ENCODE data around the gene TMEM135.
"Not testable (repeated sequence)": the region's sequence is repeated elsewhere in the genome, so short reads cannot be mapped to it uniquely, and the experiment has no call there.

Gene TMEM135

DNA sequence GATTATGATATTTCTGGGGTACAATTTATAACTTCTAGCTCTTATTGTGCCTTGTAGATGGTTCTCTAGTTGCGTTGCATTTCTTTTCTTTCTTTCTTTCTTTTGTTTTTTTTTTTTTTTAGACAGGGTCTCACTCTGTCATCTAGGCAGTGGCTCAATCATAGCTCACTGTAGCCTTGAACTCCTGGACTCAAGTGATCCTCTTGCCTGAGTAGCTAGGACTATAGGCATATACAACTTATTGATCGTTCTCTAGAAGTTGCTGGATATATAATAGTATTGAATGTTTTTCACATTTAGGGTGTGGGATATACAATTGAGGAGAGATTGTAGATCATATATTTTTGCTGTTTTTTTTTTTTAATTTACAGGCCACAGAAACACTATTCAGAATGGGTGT, 119.2 kb downstream of the TMEM135 start:
- Histone ChIP-seq H2AK5ac (ENCODE audit: low read length, severe bottlenecking) (no peak overlapping the region), H4K91ac (ENCODE audit: low read length) (no peak overlapping the region), H3K9me3 (ENCODE audit: control insufficient read depth, low read length) (no peaks in the 10 kb centered on the region), H3K14ac (ENCODE audit: low read length in 2 of 2) (no peak overlapping the region), H2BK12ac (ENCODE audit: low read length in 2 of 2) (no peak overlapping the region), H2BK5ac (ENCODE audit: low read depth, low read length, poor library complexity, severe bottlenecking) (no peak overlapping the region), H3K36me3 (ENCODE audit: control insufficient read depth in 1 of 2, insufficient read depth in 2 of 2, low read depth in 1 of 2, low read length in 2 of 2) (no peaks in the 10 kb centered on the region), H3K79me1 (replicated peaks; ENCODE audit: low read length, poor library complexity, severe bottlenecking) (peaks cover 7% of the 10 kb centered on the region), H3K9ac (ENCODE audit: low read length) (no peak overlapping the region), H2AFZ (ENCODE audit: low read depth, low read length) (no peak overlapping the region), H4K8ac (ENCODE audit: low read length) (no peak overlapping the region), H3K27me3 (ENCODE audit: control insufficient read depth in 1 of 2, insufficient read depth in 1 of 2, low read length in 2 of 2) (no peaks in the 10 kb centered on the region), H3K27ac (ENCODE audit: low read length, poor library complexity, severe bottlenecking) (no peak overlapping the region), H3K23ac (ENCODE audit: low read length in 2 of 2) (no peak overlapping the region), H3K4ac (ENCODE audit: low read depth in 1 of 2, low read length in 2 of 2) (no peak overlapping the region), H2BK120ac (ENCODE audit: low read depth, low read length) (no peak overlapping the region), H2BK15ac (ENCODE audit: low read depth, poor library complexity, severe bottlenecking) (no peak overlapping the region), H3K18ac (ENCODE audit: low read depth in 1 of 2, low read length in 2 of 2) (no peak overlapping the region), H3K4me1 (ENCODE audit: control insufficient read depth, insufficient read depth, low read depth, low read length) (no peaks in the 10 kb centered on the region), H3K4me2 (ENCODE audit: low read length, poor library complexity, severe bottlenecking) (no peak overlapping the region), H3K4me3 (ENCODE audit: insufficient read depth in 1 of 2, low read depth in 1 of 2, low read length in 2 of 2) (no peak overlapping the region)
- DNase-seq = no peak
- 100% methylated on average over 1 of the region's 2 CpGs for WGBS

DNA sequence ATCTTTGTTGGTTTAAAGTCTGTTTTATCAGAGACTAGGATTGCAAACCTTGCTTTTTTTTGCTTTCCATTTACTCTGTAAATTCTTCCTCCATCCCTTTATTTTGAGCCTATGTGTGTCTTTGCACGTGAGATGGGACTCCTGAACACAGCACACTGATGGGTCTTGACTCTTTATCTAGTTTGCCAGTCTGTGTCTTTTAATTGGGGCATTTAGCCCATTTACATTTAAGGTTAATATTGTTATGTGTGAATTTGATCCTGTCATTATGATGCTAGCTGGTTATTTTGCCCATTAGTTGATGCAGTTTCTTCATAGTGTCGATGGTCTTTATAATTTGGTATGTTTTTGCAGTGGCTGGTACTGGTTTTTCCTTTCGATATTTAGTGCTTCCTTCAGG, 131.3 kb downstream of the TMEM135 start:
- 100% methylated on average over 3 of the region's 3 CpGs for WGBS
- H3K14ac ChIP-seq (ENCODE audit: low read length in 2 of 2); H3K4ac ChIP-seq (ENCODE audit: low read depth in 1 of 2, low read length in 2 of 2); H2BK12ac ChIP-seq (ENCODE audit: low read length in 2 of 2); H2AK5ac ChIP-seq (ENCODE audit: low read length, severe bottlenecking); H3K27ac ChIP-seq (ENCODE audit: low read length, poor library complexity, severe bottlenecking); H4K8ac ChIP-seq (ENCODE audit: low read length); H3K9me3 ChIP-seq (ENCODE audit: control insufficient read depth, low read length); H3K79me1 ChIP-seq (replicated peaks; ENCODE audit: low read length, poor library complexity, severe bottlenecking); H3K18ac ChIP-seq (ENCODE audit: low read depth in 1 of 2, low read length in 2 of 2); H2BK5ac ChIP-seq (ENCODE audit: low read depth, low read length, poor library complexity, severe bottlenecking); H3K36me3 ChIP-seq (ENCODE audit: control insufficient read depth in 1 of 2, insufficient read depth in 2 of 2, low read depth in 1 of 2, low read length in 2 of 2); H3K23ac ChIP-seq (ENCODE audit: low read length in 2 of 2); H4K91ac ChIP-seq (ENCODE audit: low read length); H2BK120ac ChIP-seq (ENCODE audit: low read depth, low read length); H3K27me3 ChIP-seq (ENCODE audit: control insufficient read depth in 1 of 2, insufficient read depth in 1 of 2, low read length in 2 of 2); H2BK15ac ChIP-seq (ENCODE audit: low read depth, poor library complexity, severe bottlenecking); H2AFZ ChIP-seq (ENCODE audit: low read depth, low read length); DNase-seq; H3K9ac ChIP-seq (ENCODE audit: low read length); H3K4me1 ChIP-seq (ENCODE audit: control insufficient read depth, insufficient read depth, low read depth, low read length); H3K4me3 ChIP-seq (ENCODE audit: insufficient read depth in 1 of 2, low read depth in 1 of 2, low read length in 2 of 2); H3K4me2 ChIP-seq (ENCODE audit: low read length, poor library complexity, severe bottlenecking): not testable (repeated sequence)

DNA sequence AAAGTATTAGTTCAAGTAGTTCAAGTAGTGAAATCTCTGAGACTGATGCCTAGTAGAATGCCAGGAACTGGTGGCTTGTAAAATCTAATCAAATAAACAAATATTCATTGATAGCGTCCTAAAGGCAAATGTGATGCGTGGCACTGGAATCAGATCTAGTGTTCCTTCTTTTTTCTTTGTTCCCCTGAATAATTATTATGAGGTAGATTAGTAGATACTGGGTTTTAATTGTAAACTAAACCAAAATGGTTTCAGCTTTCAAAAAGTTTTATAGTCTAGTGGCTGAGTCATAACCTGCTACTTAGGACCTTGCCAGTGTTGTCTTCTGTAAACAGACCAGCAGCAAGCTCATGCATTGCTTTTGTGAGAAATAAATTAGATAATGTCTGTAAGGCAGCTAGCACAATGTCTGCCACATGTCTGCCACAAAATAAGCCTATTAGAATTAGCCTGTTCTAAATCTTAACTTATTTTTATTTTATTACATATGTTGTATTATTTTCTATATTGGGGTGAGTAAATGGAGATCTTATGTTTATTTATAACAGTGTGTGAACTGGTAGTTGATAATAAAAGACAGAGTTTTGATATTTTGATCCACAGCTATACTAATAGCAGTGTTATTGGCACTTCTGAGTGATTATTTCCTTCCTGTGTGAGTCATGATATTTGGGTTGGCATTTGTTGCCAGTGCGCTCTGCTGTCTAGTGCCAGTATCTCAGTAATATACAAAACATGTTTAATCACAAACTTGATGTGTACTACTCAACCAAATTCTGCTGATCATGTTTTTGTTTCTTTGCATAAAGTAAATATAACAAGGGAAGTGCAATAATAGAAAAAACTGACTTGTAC, 135.7 kb downstream of the TMEM135 start:
- DNase-seq = peak; percentile 75
- no peak overlapping the region for H2BK15ac ChIP-seq (ENCODE audit: low read depth, poor library complexity, severe bottlenecking)
- H3K27me3 ChIP-seq (ENCODE audit: control insufficient read depth in 1 of 2, insufficient read depth in 1 of 2, low read length in 2 of 2) = no peaks in the 10 kb centered on the region
- H3K4me3 ChIP-seq (ENCODE audit: insufficient read depth in 1 of 2, low read depth in 1 of 2, low read length in 2 of 2) = no peak overlapping the region
- no peak overlapping the region for H2BK5ac ChIP-seq (ENCODE audit: low read depth, low read length, poor library complexity, severe bottlenecking)
- no peaks in the 10 kb centered on the region for H3K4me1 ChIP-seq (ENCODE audit: control insufficient read depth, insufficient read depth, low read depth, low read length)
- no peak overlapping the region for H2AK5ac ChIP-seq (ENCODE audit: low read length, severe bottlenecking)
- H3K23ac ChIP-seq (ENCODE audit: low read length in 2 of 2) = no peak overlapping the region
- H4K8ac ChIP-seq (ENCODE audit: low read length) = no peak overlapping the region
- 33% methylated on average over 1 of the region's 3 CpGs for WGBS
- no peak overlapping the region for H2BK12ac ChIP-seq (ENCODE audit: low read length in 2 of 2)
- peaks cover 15% of the 10 kb centered on the region for H3K79me1 ChIP-seq (replicated peaks; ENCODE audit: low read length, poor library complexity, severe bottlenecking)
- peaks cover 0 to 6% of the 10 kb centered on the region in 2 experiments for H3K36me3 ChIP-seq (ENCODE audit: control insufficient read depth in 1 of 2, insufficient read depth in 2 of 2, low read depth in 1 of 2, low read length in 2 of 2)
- H3K14ac ChIP-seq (ENCODE audit: low read length in 2 of 2) = no peak overlapping the region
- peak overlapping the region; percentile 35 for H3K9ac ChIP-seq (ENCODE audit: low read length)
- no peak overlapping the region for H3K4me2 ChIP-seq (ENCODE audit: low read length, poor library complexity, severe bottlenecking)
- no peaks in the 10 kb centered on the region for H3K9me3 ChIP-seq (ENCODE audit: control insufficient read depth, low read length)
- H2AFZ ChIP-seq (ENCODE audit: low read depth, low read length) = no peak overlapping the region
- no peak overlapping the region for H2BK120ac ChIP-seq (ENCODE audit: low read depth, low read length)
- no peak overlapping the region for H3K18ac ChIP-seq (ENCODE audit: low read depth in 1 of 2, low read length in 2 of 2)
- H4K91ac ChIP-seq (ENCODE audit: low read length) = no peak overlapping the region
- no peak overlapping the region for H3K27ac ChIP-seq (ENCODE audit: low read length, poor library complexity, severe bottlenecking)
- H3K4ac ChIP-seq (ENCODE audit: low read depth in 1 of 2, low read length in 2 of 2) = no peak overlapping the region

DNA sequence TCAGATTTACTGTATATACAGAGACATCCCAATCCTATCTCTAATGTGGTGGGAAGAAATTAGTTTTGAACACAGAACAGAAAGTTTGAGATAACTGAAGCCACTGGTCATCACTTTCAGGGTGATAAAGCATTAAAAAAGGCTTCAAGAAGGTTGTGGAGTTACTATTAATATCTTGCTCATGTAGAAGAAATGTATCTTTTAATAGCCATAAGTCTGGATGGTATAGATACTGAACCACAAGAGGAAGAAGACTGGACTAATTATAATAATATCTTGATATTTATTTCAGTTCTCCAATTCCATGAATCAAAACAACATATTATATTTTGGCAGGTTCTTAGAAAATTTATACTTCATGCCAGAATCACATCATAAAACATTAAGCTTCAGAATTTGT, 137.1 kb downstream of the TMEM135 start:
- H3K4me3 ChIP-seq (ENCODE audit: insufficient read depth in 1 of 2, low read depth in 1 of 2, low read length in 2 of 2) = no peak overlapping the region
- H3K27me3 ChIP-seq (ENCODE audit: control insufficient read depth in 1 of 2, insufficient read depth in 1 of 2, low read length in 2 of 2) = no peaks in the 10 kb centered on the region
- H3K36me3 ChIP-seq (ENCODE audit: control insufficient read depth in 1 of 2, insufficient read depth in 2 of 2, low read depth in 1 of 2, low read length in 2 of 2) = peaks cover 0 to 13% of the 10 kb centered on the region in 2 experiments

More for the DNA sequence above, 137.1 kb downstream of the TMEM135 start:
- peaks cover 18% of the 10 kb centered on the region for H3K79me1 ChIP-seq (replicated peaks; ENCODE audit: low read length, poor library complexity, severe bottlenecking)
- H3K9me3 ChIP-seq (ENCODE audit: control insufficient read depth, low read length) = no peaks in the 10 kb centered on the region
- H2BK5ac ChIP-seq (ENCODE audit: low read depth, low read length, poor library complexity, severe bottlenecking) = no peak overlapping the region
- H3K23ac ChIP-seq (ENCODE audit: low read length in 2 of 2) = no peak overlapping the region
- no peak overlapping the region for H2AK5ac ChIP-seq (ENCODE audit: low read length, severe bottlenecking)
- no peak for DNase-seq
- H3K27ac ChIP-seq (ENCODE audit: low read length, poor library complexity, severe bottlenecking) = no peak overlapping the region
- no peak overlapping the region for H4K8ac ChIP-seq (ENCODE audit: low read length)
- H2BK120ac ChIP-seq (ENCODE audit: low read depth, low read length) = no peak overlapping the region
- no peak overlapping the region for H2AFZ ChIP-seq (ENCODE audit: low read depth, low read length)
- H3K18ac ChIP-seq (ENCODE audit: low read depth in 1 of 2, low read length in 2 of 2) = no peak overlapping the region
- H3K4me2 ChIP-seq (ENCODE audit: low read length, poor library complexity, severe bottlenecking) = no peak overlapping the region
- no peaks in the 10 kb centered on the region for H3K4me1 ChIP-seq (ENCODE audit: control insufficient read depth, insufficient read depth, low read depth, low read length)
- H3K14ac ChIP-seq (ENCODE audit: low read length in 2 of 2) = no peak overlapping the region
- H2BK12ac ChIP-seq (ENCODE audit: low read length in 2 of 2) = no peak overlapping the region
- no peak overlapping the region for H3K9ac ChIP-seq (ENCODE audit: low read length)
- H3K4ac ChIP-seq (ENCODE audit: low read depth in 1 of 2, low read length in 2 of 2) = no peak overlapping the region
- H4K91ac ChIP-seq (ENCODE audit: low read length) = no peak overlapping the region
- H2BK15ac ChIP-seq (ENCODE audit: low read depth, poor library complexity, severe bottlenecking) = no peak overlapping the region

Measured in mesenchymal stem cell (in vitro differentiated cells and primary cell).